H1 (cell line): ENCODE measurements around the gene RTEL1. TPM values are rescaled to one million over a fixed set of nuclear protein-coding genes. Genes with fewer than 3 reads are reported as not detected.

Experiments
- CTCF ChIA-PET: fragments of 300-600 bp; sonication (Branson Sonifier 250); formaldehyde crosslinking; loops from one replicate; lab custom pipeline; 2021; ENCODE audit not compliant: partially characterized antibody; lab: Charles Lee
- POLR2A ChIA-PET: fragments of 300-600 bp; sonication (Branson Sonifier 250); formaldehyde crosslinking; loops from one replicate; lab custom pipeline; 2021; ENCODE audit warnings: inconsistent platforms; ENCODE audit not compliant: partially characterized antibody; lab: Charles Lee
- DNase-seq, 2 experiments: peaks; one replicate each; pipeline versions ENCODE4 v3.0.0 to v3.0.0-alpha.2; 2010 to 2022; ENCODE audit warnings: low spot score in 2 of 2, low read depth in 1 of 2, mixed read lengths in 1 of 2
- FAIRE-seq: peaks from 2 replicates; lab custom pipeline; 2011; peaks lifted over from hg19 to GRCh38; lab: Jason Lieb, UNC
- H2AFZ ChIP-seq: 2 replicates; pipeline ENCODE4 v1.8.1; 2012; ENCODE audit warnings: low read length, inconsistent platforms
- H2AK5ac ChIP-seq: 2 replicates; pipeline ENCODE4 v1.6.1; 2013; ENCODE audit warnings: low read depth, low read length
- H2BK120ac ChIP-seq: replicated peaks from 2 replicates; pipeline ENCODE3; 2013; ENCODE audit warnings: low read depth, low read length, inconsistent platforms
- H2BK12ac ChIP-seq: 2 replicates; pipeline ENCODE4 v1.6.1; 2013; ENCODE audit warnings: low read depth, low read length
- H2BK15ac ChIP-seq: 2 replicates; pipeline ENCODE4 v1.6.1; 2013; ENCODE audit warnings: low read length
- H2BK20ac ChIP-seq: 2 replicates; pipeline ENCODE4 v1.6.1; 2013; ENCODE audit warnings: low read length
- H2BK5ac ChIP-seq: 2 replicates; pipeline ENCODE4 v1.6.1; 2013; ENCODE audit warnings: low read depth, low read length
- H3K14ac ChIP-seq: 2 replicates; pipeline ENCODE4 v1.6.1; 2013; ENCODE audit warnings: inconsistent platforms; ENCODE audit not compliant: insufficient read length
- H3K18ac ChIP-seq: 2 replicates; pipeline ENCODE4 v1.6.1; 2013; ENCODE audit warnings: low read length; ENCODE audit errors: extremely low read depth
- H3K23ac ChIP-seq: 2 replicates; pipeline ENCODE4 v1.6.1; 2013; ENCODE audit warnings: inconsistent platforms; ENCODE audit not compliant: insufficient read length
- H3K23me2 ChIP-seq: 2 replicates; pipeline ENCODE4 v1.6.1; 2013; ENCODE audit warnings: low read depth, low read length
- H3K27ac ChIP-seq: 2 replicates; pipeline ENCODE4 v1.6.1; 2011; ENCODE audit warnings: low read depth, low read length, inconsistent platforms
- H3K27me3 ChIP-seq, 4 experiments: replicated peaks in 1 of 4; 1 replicate in 1 of 4; 2 replicates in 3 of 4; pipeline versions ENCODE4 v1.6.1 to v1.8.1; 2011 to 2013; ENCODE audit warnings: low read length in 3 of 4, mild to moderate bottlenecking in 3 of 4, inconsistent platforms in 2 of 4, mixed read lengths in 2 of 4, moderate library complexity in 1 of 4; ENCODE audit not compliant: control insufficient read depth in 3 of 4, insufficient read depth in 3 of 4; ENCODE audit errors: extremely low read depth in 1 of 4
- H3K36me3 ChIP-seq, 4 experiments: 2 replicates each; pipeline versions ENCODE4 v1.6.1 to v1.8.1; 2011 to 2013; ENCODE audit warnings: mild to moderate bottlenecking in 4 of 4, low read length in 3 of 4, moderate library complexity in 2 of 4, control low read depth in 1 of 4, inconsistent platforms in 1 of 4; ENCODE audit not compliant: insufficient read depth in 4 of 4, control insufficient read depth in 2 of 4
- H3K4ac ChIP-seq: replicated peaks from 2 replicates; pipeline ENCODE3; 2013; ENCODE audit warnings: low read length, low read depth, mixed read lengths, inconsistent platforms; ENCODE audit not compliant: insufficient read length
- H3K4me1 ChIP-seq, 4 experiments: replicated peaks in 1 of 4; 1 replicate in 1 of 4; 2 replicates in 3 of 4; pipeline versions ENCODE4 v1.6.1 to v1.8.1; 2011 to 2013; ENCODE audit warnings: low read length in 3 of 4, inconsistent platforms in 2 of 4, mixed read lengths in 1 of 4; ENCODE audit not compliant: insufficient read depth in 4 of 4, control insufficient read depth in 3 of 4
- H3K4me2 ChIP-seq, 2 experiments: 2 replicates each; pipeline versions ENCODE4 v1.6.1 to v1.8.1; 2011 to 2013; ENCODE audit warnings: low read depth in 2 of 2, low read length in 2 of 2, control low read depth in 1 of 2, inconsistent platforms in 1 of 2, mild to moderate bottlenecking in 1 of 2; ENCODE audit not compliant: insufficient read depth in 1 of 2
- H3K4me3 ChIP-seq, 4 experiments: fragments of 200-600, 300-600 bp in 1 of 4; sonication (generic), shearing (Covaris generic), sonication (Bioruptor Twin) in 1 of 4; 2 replicates each; pipeline versions ENCODE4 v1.5.1 to v1.8.1; 2011 to 2016; ENCODE audit warnings: low read length in 4 of 4, low read depth in 3 of 4, control low read depth in 2 of 4, inconsistent platforms in 2 of 4, mild to moderate bottlenecking in 2 of 4, mixed read lengths in 1 of 4, moderate library complexity in 1 of 4; ENCODE audit not compliant: insufficient read depth in 2 of 4; ENCODE audit errors: extremely low read depth in 1 of 4
- H3K56ac ChIP-seq: replicated peaks from 2 replicates; pipeline ENCODE3; 2013; ENCODE audit warnings: low read depth, mild to moderate bottlenecking, mixed read lengths, low read length, inconsistent platforms; ENCODE audit not compliant: insufficient read length
- H3K79me1 ChIP-seq: 2 replicates; pipeline ENCODE4 v1.6.1; 2013; ENCODE audit warnings: low read depth, low read length, control low read depth
- H3K79me2 ChIP-seq, 2 experiments: 2 replicates each; pipeline versions ENCODE4 v1.6.1 to v1.8.1; 2012 to 2013; ENCODE audit warnings: low read length in 2 of 2, mild to moderate bottlenecking in 2 of 2, inconsistent platforms in 1 of 2; ENCODE audit not compliant: insufficient read depth in 2 of 2, control insufficient read depth in 1 of 2
- H3K9ac ChIP-seq, 4 experiments: replicated peaks in 1 of 4; 1 replicate in 1 of 4; 2 replicates in 3 of 4; pipeline versions ENCODE4 v1.6.1 to v1.8.1; 2011 to 2013; ENCODE audit warnings: low read depth in 3 of 4, low read length in 3 of 4, control low read depth in 2 of 4, mild to moderate bottlenecking in 2 of 4, moderate library complexity in 2 of 4, inconsistent platforms in 1 of 4; ENCODE audit errors: extremely low read depth in 1 of 4
- H3K9me3 ChIP-seq, 2 experiments: 2 replicates each; pipeline versions ENCODE4 v1.6.1 to v1.8.1; 2012 to 2013; ENCODE audit warnings: mild to moderate bottlenecking in 2 of 2, moderate library complexity in 2 of 2, control low read depth in 1 of 2, inconsistent platforms in 1 of 2, low read depth in 1 of 2, low read length in 1 of 2, mixed read lengths in 1 of 2; ENCODE audit not compliant: insufficient read depth in 2 of 2
- H4K20me1 ChIP-seq, 2 experiments: replicated peaks in 1 of 2; 2 replicates each; pipeline versions ENCODE3 to v1.8.1; 2011 to 2013; ENCODE audit warnings: inconsistent platforms in 2 of 2, low read length in 2 of 2, mild to moderate bottlenecking in 1 of 2; ENCODE audit not compliant: insufficient read depth in 2 of 2, control insufficient read depth in 1 of 2
- H4K5ac ChIP-seq: 2 replicates; pipeline ENCODE4 v1.6.1; 2013; ENCODE audit warnings: low read length, low read depth, mixed read lengths, inconsistent platforms; ENCODE audit not compliant: insufficient read length
- H4K8ac ChIP-seq: 2 replicates; pipeline ENCODE4 v1.8.0; 2013; ENCODE audit warnings: mild to moderate bottlenecking, moderate library complexity, low read length, inconsistent platforms; ENCODE audit not compliant: insufficient read depth; ENCODE audit errors: extremely low read depth
- H4K91ac ChIP-seq: replicated peaks from 2 replicates; pipeline ENCODE3; 2013; ENCODE audit warnings: low read length, mixed read lengths, inconsistent platforms; ENCODE audit not compliant: insufficient read length
- CBX8 ChIP-seq: fragments of 300-800, 300-1000 bp; sonication (generic); IDR thresholded peaks from 2 replicates; pipeline ENCODE4 v1.7.1; 2016; ENCODE audit warnings: low read depth, low read length, borderline replicate concordance
- CHD1 ChIP-seq: IDR thresholded peaks from 2 replicates; pipeline ENCODE4 v1.6.1; 2012; ENCODE audit warnings: low read depth, low read length, improper control_type of control experiment
- HDAC2 ChIP-seq, 2 experiments: fragments of 300-600 bp in 1 of 2; sonication (generic) in 1 of 2; IDR thresholded peaks; 2 replicates each; pipeline ENCODE4 v1.6.1; 2011 to 2012; ENCODE audit warnings: low read depth in 2 of 2, low read length in 2 of 2, mild to moderate bottlenecking in 2 of 2, moderate library complexity in 2 of 2, borderline replicate concordance in 1 of 2, inconsistent platforms in 1 of 2
- MAFK ChIP-seq: IDR thresholded peaks from 2 replicates; pipeline ENCODE4 v1.6.1; 2012; ENCODE audit warnings: low read depth, mild to moderate bottlenecking, improper control_type of control experiment, low read length
- POLR2AphosphoS5 ChIP-seq: IDR thresholded peaks from 2 replicates; pipeline ENCODE4 v1.6.1; 2011; ENCODE audit warnings: low read depth, low read length
- RFX5 ChIP-seq: IDR thresholded peaks from 2 replicates; pipeline ENCODE4 v1.6.1; 2011; ENCODE audit warnings: low read depth, low read length, improper control_type of control experiment, borderline replicate concordance
- SUZ12 ChIP-seq: fragments of 200-600 bp; sonication (generic); IDR thresholded peaks from 2 replicates; pipeline ENCODE4 v1.6.1; 2012; ENCODE audit warnings: mild to moderate bottlenecking, inconsistent platforms, low read length, moderate library complexity, mixed read lengths
- TAF7 ChIP-seq: optimal IDR thresholded peaks from 2 replicates; pipeline ENCODE3; 2011; ENCODE audit warnings: low read depth, mild to moderate bottlenecking, inconsistent platforms, low read length, moderate library complexity, borderline replicate concordance
- WGBS, 2 experiments: shearing (Covaris generic) in 1 of 2; methylation state at CpG; one replicate each; pipeline versions ENCODE4 v1.1.6 to v1.1.7; 2013 to 2015; ENCODE audit warnings: low lambda C conversion rate in 2 of 2, mixed read lengths in 2 of 2, inconsistent platforms in 1 of 2, low coverage in 1 of 2, missing lambda C conversion rate in 1 of 2; ENCODE audit not compliant: insufficient replicate concordance in 2 of 2, insufficient coverage in 1 of 2, insufficient read length in 1 of 2; ENCODE audit errors: extremely low coverage in 1 of 2, missing lambda C conversion rate in 1 of 2; 5-methylcytosine and 5-hydroxymethylcytosine counted together
- polyA plus RNA-seq, 7 experiments: library from polyadenylated mRNA; depleted of rRNA in 3 of 7; stranded (reverse) in 5 of 7; unstranded in 2 of 7; fragments of >200 nt in 5 of 7; fragments of 200-250 nt in 2 of 7; gene quantifications; 1 replicate in 5 of 7; 2 replicates in 1 of 7; 4 replicates in 1 of 7; pipeline versions ENCODE4 v1.2.1 to v1.2.3, GENCODE V29; 2011 to 2013; ENCODE audit warnings: missing spikeins in 2 of 7, mixed read lengths in 2 of 7
- total RNA-seq: library from RNA; stranded (reverse); fragmentation: NEBNext Ultra II Directional; extraction: Animal tissue kit (Norgen Biotek cat#: 25700); gene quantifications from 2 replicates; pipeline ENCODE4 v1.2.1, GENCODE V29; 2021
- TF ChIP-seq, protein P1 (sequence below): IDR thresholded peaks from 2 replicates; pipeline ENCODE4 v1.6.1; 2012; ENCODE audit warnings: inconsistent platforms

RTEL1 gene
- total and polyA plus RNA-seq, 2 of the 8 experiments (the other 6 are each of a cell fraction or from before 2014, with no cell fraction given): 16.2 to 37.1 TPM

DNA sequence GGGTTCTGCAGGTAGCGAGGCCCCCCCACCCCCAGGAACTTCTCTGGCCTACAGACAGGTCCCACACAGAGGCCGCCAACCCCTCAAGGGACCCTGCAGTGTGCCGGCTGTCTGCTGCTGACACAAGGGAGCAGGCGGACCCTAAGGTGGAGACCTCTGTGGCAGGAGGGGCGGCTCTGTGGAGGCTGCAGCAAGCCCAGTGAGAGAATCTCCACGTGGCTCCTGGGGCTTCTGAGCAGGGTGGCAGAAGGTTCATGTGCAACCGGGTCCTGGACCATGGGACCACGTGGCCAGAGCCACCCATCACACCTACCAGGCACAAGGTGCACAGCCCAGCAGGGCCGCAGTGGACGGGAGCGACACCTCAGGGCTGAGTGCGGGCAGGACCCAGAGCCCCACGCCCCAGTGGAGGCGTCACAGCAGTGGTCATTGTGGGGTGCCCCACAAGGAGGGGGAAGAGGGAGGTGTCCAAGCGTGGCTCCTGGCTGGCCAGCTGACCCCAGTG lies 45.4 kb downstream of the RTEL1 start:
- Histone ChIP-seq H2BK12ac (no peak overlapping the region), H3K9me3 (no peaks in the 10 kb centered on the region), H2AK5ac (no peak overlapping the region), H2AFZ (no peak overlapping the region), H3K14ac (no peak overlapping the region), H3K18ac (no peak overlapping the region), H3K27ac (no peak overlapping the region), H3K36me3 (peaks cover 3 to 18% (median 8%) of the 10 kb centered on the region in 4 experiments; a peak in 5 of 8 replicates), H3K9ac (no peak overlapping the region), H2BK15ac (no peak overlapping the region), H3K79me1 (peaks cover 6% of the 10 kb centered on the region; the same call in 1 of the 2 replicates), H3K4me3 (no peak overlapping the region), H4K91ac (no peak overlapping the region), H3K27me3 (no peaks in the 10 kb centered on the region), H3K23ac (no peak overlapping the region), H2BK5ac (no peak overlapping the region), H3K4ac (no peak overlapping the region), H3K79me2 (peaks cover 0 to 17% of the 10 kb centered on the region in 2 experiments; a peak in 3 of 4 replicates), H3K4me1 (peaks cover 0 to 8% (median under 1%) of the 10 kb centered on the region in 4 experiments; a peak in 5 of 7 replicates), H2BK20ac (no peak overlapping the region), H3K4me2 (no peak overlapping the region), H4K20me1 (peaks cover 8 to 15% of the 10 kb centered on the region in 2 experiments), H3K23me2 (peaks cover 4% of the 10 kb centered on the region; the same call in 1 of the 2 replicates), H2BK120ac (no peak overlapping the region), H4K8ac (no peak overlapping the region; the same call in 1 of the 2 replicates), H4K5ac (no peak overlapping the region), H3K56ac (no peak overlapping the region)
- POLR2A ChIA-PET: interaction anchor here (0.9 to 4.7 kb wide), 13 partner anchors 7 to 163 kb away, joined by 3 to 49 read pairs (median 4); partner anchors contain the start of genes SLC2A4RG, TNFRSF6B and TPD52L2
- CTCF ChIA-PET: interaction anchor here (0.8 to 1.4 kb wide), 2 partner anchors 72 to 277 kb away, joined by 3 to 4 read pairs; partner anchors contain the start of gene PRPF6
- FAIRE-seq (no peak), DNase-seq (no peak)
- WGBS, 2 experiments: 80% methylated on average over 15 of the region's 15 CpGs; no CpG with 5 or more reads in 1 of the 2 experiments
- TF ChIP-seq, protein P1, sequence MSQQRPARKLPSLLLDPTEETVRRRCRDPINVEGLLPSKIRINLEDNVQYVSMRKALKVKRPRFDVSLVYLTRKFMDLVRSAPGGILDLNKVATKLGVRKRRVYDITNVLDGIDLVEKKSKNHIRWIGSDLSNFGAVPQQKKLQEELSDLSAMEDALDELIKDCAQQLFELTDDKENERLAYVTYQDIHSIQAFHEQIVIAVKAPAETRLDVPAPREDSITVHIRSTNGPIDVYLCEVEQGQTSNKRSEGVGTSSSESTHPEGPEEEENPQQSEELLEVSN: no peak
- TF ChIP-seq TAF7 (no peak), HDAC2 (IDR thresholded peaks at IDR 0.05; ENCODE audit: borderline replicate concordance in 1 of 2, low read depth in 2 of 2, low read length in 2 of 2) (no peak), RFX5 (no peak), SUZ12 (no peak), MAFK (no peak), CHD1 (no peak), CBX8 (no peak), POLR2AphosphoS5 (no peak)
